PC-3 (cell line): ENCODE data around the gene KEAP1.

Experiments used
- CTCF ChIP-seq: fragments of 300-600 bp; sonication (generic); conservative IDR thresholded peaks from 2 replicates; pipeline ENCODE4 v1.5.1; 2017; ENCODE audit warnings: antibody characterized with exemption, low read depth, mild to moderate bottlenecking, low read length
- EZH2 ChIP-seq: fragments of 300-600 bp; sonication (generic); IDR thresholded peaks from one replicate; pipeline ENCODE4 v1.6.1; 2017; ENCODE audit warnings: antibody characterized with exemption, mild to moderate bottlenecking, low read length; ENCODE audit not compliant: unreplicated experiment
- EZH2phosphoT487 ChIP-seq: fragments of 300-600 bp; sonication (generic); IDR thresholded peaks from 2 replicates; pipeline ENCODE4 v1.6.1; 2018; ENCODE audit warnings: mild to moderate bottlenecking, antibody characterized with exemption, low read length, borderline replicate concordance

- TF ChIP-seq CTCF = no peak
- no peak for TF ChIP-seq EZH2
- TF ChIP-seq EZH2phosphoT487 = no peak
Measured at GRCh38 chr19:10533646-10534386, 30.7 kb upstream of the KEAP1 start.
